ENCODE results near the gene CDHR3. TPM values are rescaled to one million over a fixed set of nuclear protein-coding genes. Genes with fewer than 3 reads are reported as not detected.

The CDHR3 gene
- total RNA-seq, 1 donor from 2014 or later = 3.1 TPM

GRCh38 chr7:105916603-105917002, 46.5 kb upstream of the CDHR3 start:
- H3K9me3 Mint-ChIP-seq (ENCODE audit: unreplicated experiment) = peaks cover 3% of the 10 kb centered on the region
- Histone ChIP-seq H3K4me2 (ENCODE audit: low read length) (no peak overlapping the region), H2AFZ (ENCODE audit: low read depth, low read length) (no peak overlapping the region), H3K9me3 (ENCODE audit: insufficient read depth, low read depth, low read length) (no peaks in the 10 kb centered on the region), H3K9ac (ENCODE audit: low read length) (no peak overlapping the region), H3K27ac (ENCODE audit: low read depth, low read length) (no peak overlapping the region), H3K36me3 (ENCODE audit: insufficient read depth, low read length) (no peaks in the 10 kb centered on the region), H3K79me2 (ENCODE audit: insufficient read depth, low read length) (no peaks in the 10 kb centered on the region), H3K4me3 (ENCODE audit: insufficient read depth, low read depth, low read length) (no peak overlapping the region), H4K20me1 (ENCODE audit: insufficient read depth, low read length) (no peaks in the 10 kb centered on the region), H3K27me3 (ENCODE audit: insufficient read depth, low read length) (no peaks in the 10 kb centered on the region), H3K4me1 (ENCODE audit: insufficient read depth, low read length) (no peaks in the 10 kb centered on the region)
- DNase-seq (ENCODE audit: low read depth) = peak; percentile 36
- H3K27ac Mint-ChIP-seq (ENCODE audit: unreplicated experiment) = no peak overlapping the region
- TF ChIP-seq EZH2 (IDR thresholded peaks at IDR 0.05; ENCODE audit: insufficient read depth, low read length) = no peak
- TF ChIP-seq CTCF (IDR thresholded peaks at IDR 0.05; ENCODE audit: insufficient read depth, low read depth, low read length) = no peak
- H3K4me3 Mint-ChIP-seq (ENCODE audit: unreplicated experiment) = no peak overlapping the region
- no peaks in the 10 kb centered on the region for H3K36me3 Mint-ChIP-seq (ENCODE audit: low read depth, unreplicated experiment)
- no peak for FAIRE-seq
- H3K4me1 Mint-ChIP-seq (ENCODE audit: low read depth, unreplicated experiment) = peaks cover 12% of the 10 kb centered on the region
- no peaks in the 10 kb centered on the region for H3K27me3 Mint-ChIP-seq (ENCODE audit: low read depth, unreplicated experiment)

GRCh38 chr7:105917659-105918058, 45.4 kb upstream of the CDHR3 start:
- H3K9me3 ChIP-seq (ENCODE audit: insufficient read depth, low read depth, low read length) = no peaks in the 10 kb centered on the region
- H3K4me3 ChIP-seq (ENCODE audit: insufficient read depth, low read depth, low read length) = no peak overlapping the region
- no peak overlapping the region for H3K27ac Mint-ChIP-seq (ENCODE audit: unreplicated experiment)
- no peak overlapping the region for H3K27ac ChIP-seq (ENCODE audit: low read depth, low read length)
- DNase-seq (ENCODE audit: low read depth) (no peak), FAIRE-seq (no peak)
- no peaks in the 10 kb centered on the region for H3K36me3 ChIP-seq (ENCODE audit: insufficient read depth, low read length)
- H3K4me2 ChIP-seq (ENCODE audit: low read length) = no peak overlapping the region
- no peaks in the 10 kb centered on the region for H4K20me1 ChIP-seq (ENCODE audit: insufficient read depth, low read length)
- H2AFZ ChIP-seq (ENCODE audit: low read depth, low read length) = no peak overlapping the region
- H3K27me3 Mint-ChIP-seq (ENCODE audit: low read depth, unreplicated experiment) = no peaks in the 10 kb centered on the region
- H3K4me1 ChIP-seq (ENCODE audit: insufficient read depth, low read length) = no peaks in the 10 kb centered on the region
- no peak overlapping the region for H3K9ac ChIP-seq (ENCODE audit: low read length)
- peaks cover 6% of the 10 kb centered on the region for H3K4me1 Mint-ChIP-seq (ENCODE audit: low read depth, unreplicated experiment)
- TF ChIP-seq CTCF (IDR thresholded peaks at IDR 0.05; ENCODE audit: insufficient read depth, low read depth, low read length) = no peak
- TF ChIP-seq EZH2 (IDR thresholded peaks at IDR 0.05; ENCODE audit: insufficient read depth, low read length) = no peak
- no peaks in the 10 kb centered on the region for H3K27me3 ChIP-seq (ENCODE audit: insufficient read depth, low read length)
- no peak overlapping the region for H3K4me3 Mint-ChIP-seq (ENCODE audit: unreplicated experiment)
- no peaks in the 10 kb centered on the region for H3K36me3 Mint-ChIP-seq (ENCODE audit: low read depth, unreplicated experiment)
- no peaks in the 10 kb centered on the region for H3K79me2 ChIP-seq (ENCODE audit: insufficient read depth, low read length)
- H3K9me3 Mint-ChIP-seq (ENCODE audit: unreplicated experiment) = no peaks in the 10 kb centered on the region

GRCh38 chr7:105920766-105921165, 42.3 kb upstream of the CDHR3 start:
- peak; percentile 16 for DNase-seq (ENCODE audit: low read depth)
- no peak overlapping the region for H2AFZ ChIP-seq (ENCODE audit: low read depth, low read length)
- no peak for FAIRE-seq
- no peaks in the 10 kb centered on the region for H3K4me1 ChIP-seq (ENCODE audit: insufficient read depth, low read length)
- Mint-ChIP-seq H3K36me3 (ENCODE audit: low read depth, unreplicated experiment) (peaks cover 5% of the 10 kb centered on the region), H3K27me3 (ENCODE audit: low read depth, unreplicated experiment) (no peaks in the 10 kb centered on the region), H3K4me1 (ENCODE audit: low read depth, unreplicated experiment) (peaks cover 6% of the 10 kb centered on the region), H3K4me3 (ENCODE audit: unreplicated experiment) (no peak overlapping the region), H3K9me3 (ENCODE audit: unreplicated experiment) (peaks cover 11% of the 10 kb centered on the region), H3K27ac (ENCODE audit: unreplicated experiment) (no peak overlapping the region)
- TF ChIP-seq CTCF (IDR thresholded peaks at IDR 0.05; ENCODE audit: insufficient read depth, low read depth, low read length) (no peak), EZH2 (IDR thresholded peaks at IDR 0.05; ENCODE audit: insufficient read depth, low read length) (no peak)
- no peak overlapping the region for H3K27ac ChIP-seq (ENCODE audit: low read depth, low read length)
- H3K79me2 ChIP-seq (ENCODE audit: insufficient read depth, low read length) = no peaks in the 10 kb centered on the region
- no peaks in the 10 kb centered on the region for H4K20me1 ChIP-seq (ENCODE audit: insufficient read depth, low read length)
- H3K36me3 ChIP-seq (ENCODE audit: insufficient read depth, low read length) = no peaks in the 10 kb centered on the region
- H3K9me3 ChIP-seq (ENCODE audit: insufficient read depth, low read depth, low read length) = no peaks in the 10 kb centered on the region
- H3K9ac ChIP-seq (ENCODE audit: low read length) = no peak overlapping the region
- H3K4me2 ChIP-seq (ENCODE audit: low read length) = no peak overlapping the region
- no peaks in the 10 kb centered on the region for H3K27me3 ChIP-seq (ENCODE audit: insufficient read depth, low read length)
- no peak overlapping the region for H3K4me3 ChIP-seq (ENCODE audit: insufficient read depth, low read depth, low read length)
